Endodermal cell (in vitro differentiated cells): ENCODE measurements around the gene TCTN2. TPM values are rescaled to one million over a fixed set of nuclear protein-coding genes. Genes with fewer than 3 reads are reported as not detected.
A peak's percentile ranks its signal among the peaks of the same experiment; 100 is the strongest.

Experiments
- DNase-seq: peaks from one replicate; pipeline ENCODE4 v3.0.0-alpha.2; 2017
- H3K27ac ChIP-seq: 2 replicates; pipeline ENCODE4 v1.5.1; 2013; ENCODE audit warnings: mild to moderate bottlenecking, low read depth, low read length, moderate library complexity
- H3K27me3 ChIP-seq: 2 replicates; pipeline ENCODE4 v1.6.1; 2013; ENCODE audit warnings: mild to moderate bottlenecking, low read length, moderate library complexity; ENCODE audit not compliant: insufficient read depth, control insufficient read depth, poor library complexity, severe bottlenecking
- H3K36me3 ChIP-seq: 2 replicates; pipeline ENCODE4 v1.7.0; 2013; ENCODE audit warnings: mild to moderate bottlenecking, low read length, moderate library complexity; ENCODE audit not compliant: control insufficient read depth, insufficient read depth
- H3K4me1 ChIP-seq: one replicate; pipeline ENCODE4 v1.7.0; 2013; ENCODE audit warnings: low read length; ENCODE audit not compliant: control insufficient read depth, insufficient read depth
- H3K4me3 ChIP-seq: 2 replicates; pipeline ENCODE4 v1.5.1; 2013; ENCODE audit warnings: mild to moderate bottlenecking, low read length, moderate library complexity
- H3K9ac ChIP-seq: 2 replicates; pipeline ENCODE4 v1.6.1; 2013; ENCODE audit warnings: mild to moderate bottlenecking, low read length, moderate library complexity; ENCODE audit not compliant: poor library complexity, severe bottlenecking; ENCODE audit errors: extremely low read depth
- H3K9me3 ChIP-seq: 2 replicates; pipeline ENCODE4 v1.6.1; 2013; ENCODE audit warnings: mild to moderate bottlenecking, low read length, moderate library complexity; ENCODE audit not compliant: control insufficient read depth
- H3K27ac Mint-ChIP-seq: 2 replicates; pipeline ENCODE4 v1.8.0; 2020; ENCODE audit warnings: mixed read lengths
- H3K27me3 Mint-ChIP-seq: 2 replicates; pipeline ENCODE4 v1.8.0; 2021; ENCODE audit warnings: mild to moderate bottlenecking, mixed read lengths; ENCODE audit not compliant: insufficient read depth
- H3K36me3 Mint-ChIP-seq: 2 replicates; pipeline ENCODE4 v1.8.0; 2020; ENCODE audit warnings: low read depth, mixed read lengths
- H3K4me1 Mint-ChIP-seq: 2 replicates; pipeline ENCODE4 v1.8.0; 2020; ENCODE audit warnings: mixed read lengths
- H3K4me3 Mint-ChIP-seq: 2 replicates; pipeline ENCODE4 v1.8.0; 2020; ENCODE audit warnings: mild to moderate bottlenecking, moderate library complexity, mixed read lengths
- H3K9me3 Mint-ChIP-seq: 2 replicates; pipeline ENCODE4 v1.8.0; 2020; ENCODE audit warnings: mild to moderate bottlenecking, mixed read lengths
- WGBS, 2 experiments: methylation state at CpG; one replicate each; pipeline versions ENCODE4 v1.1.5 to v1.1.7; 2013; ENCODE audit warnings: missing lambda C conversion rate in 2 of 2, mixed read lengths in 1 of 2; ENCODE audit not compliant: insufficient coverage in 1 of 2, insufficient read length in 1 of 2; 5-methylcytosine and 5-hydroxymethylcytosine counted together
- total RNA-seq, 2 donors: library from RNA; stranded (reverse); fragmentation: NEBNext Ultra II Directional in 1 of 2; extraction: Animal tissue kit (Norgen Biotek cat#: 25700) in 1 of 2; gene quantifications; 2 replicates in 1 of 2; 3 replicates in 1 of 2; pipeline ENCODE4 v1.2.1, GENCODE V29; 2021
- TF ChIP-seq, protein P1 (sequence below): fragments of 200-600 bp; sonication (generic); conservative IDR thresholded peaks from 2 replicates; pipeline ENCODE4 v1.5.0; 2021; ENCODE audit warnings: antibody characterized with exemption, mild to moderate bottlenecking

TCTN2 gene
- total RNA-seq, 2 donors from 2014 or later, result 19.2 to 25.6 TPM

DNA sequence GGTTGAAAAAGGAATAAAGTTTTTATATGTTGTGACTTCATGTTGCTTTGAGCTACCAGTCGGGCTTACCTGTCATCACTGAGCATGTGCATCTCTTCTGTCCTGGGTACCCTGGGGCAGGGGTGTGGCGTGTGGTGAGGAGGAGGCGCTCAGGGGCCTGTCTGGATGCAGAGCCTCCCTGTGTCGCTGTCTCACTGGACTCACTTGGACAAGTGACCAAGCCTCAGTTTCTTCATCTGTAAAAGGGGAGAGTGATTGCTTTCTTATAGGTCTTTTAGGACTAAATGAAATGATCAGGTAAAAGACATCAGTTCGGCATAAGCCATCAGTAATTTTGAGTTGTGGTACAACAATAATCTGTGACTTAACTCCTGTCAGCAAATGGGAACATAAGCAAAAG is 63.4 kb downstream of the TCTN2 start:
- H3K36me3 Mint-ChIP-seq, result peaks cover 89% of the 10 kb centered on the region

DNA sequence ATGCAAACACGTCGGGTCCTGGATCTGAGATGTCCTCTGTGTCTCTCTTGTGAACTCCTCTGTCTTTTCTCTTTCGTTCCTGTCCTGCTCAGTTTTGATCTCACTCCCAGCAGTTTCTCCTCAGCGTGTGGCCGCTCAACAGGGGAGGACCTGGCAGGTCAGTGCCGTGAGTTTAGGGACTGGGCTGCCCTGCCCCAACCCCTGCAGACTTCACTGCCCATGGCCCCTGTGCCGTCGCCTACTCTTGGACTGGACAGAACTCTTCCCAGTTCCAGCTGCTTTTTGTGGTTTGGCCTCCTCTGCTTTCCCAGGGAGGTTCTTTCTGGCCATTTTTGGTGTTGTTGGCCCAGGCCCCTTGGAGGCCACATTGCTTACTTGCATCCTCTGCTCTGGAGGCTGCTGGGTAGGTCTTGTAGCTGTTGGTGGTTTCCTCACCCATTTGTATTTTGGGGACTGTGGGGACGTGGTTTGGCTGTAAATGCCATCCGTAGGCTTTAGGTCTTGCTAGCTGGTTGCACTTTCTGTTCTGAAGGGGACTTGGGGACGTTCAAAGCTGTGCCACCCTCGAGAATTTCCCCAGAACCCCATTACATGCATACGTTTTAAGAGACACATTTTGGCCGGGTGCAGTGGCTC is 71.1 kb downstream of the TCTN2 start:
- H3K27ac Mint-ChIP-seq, result peak overlapping the region; percentile 50
- TF ChIP-seq, protein P1, sequence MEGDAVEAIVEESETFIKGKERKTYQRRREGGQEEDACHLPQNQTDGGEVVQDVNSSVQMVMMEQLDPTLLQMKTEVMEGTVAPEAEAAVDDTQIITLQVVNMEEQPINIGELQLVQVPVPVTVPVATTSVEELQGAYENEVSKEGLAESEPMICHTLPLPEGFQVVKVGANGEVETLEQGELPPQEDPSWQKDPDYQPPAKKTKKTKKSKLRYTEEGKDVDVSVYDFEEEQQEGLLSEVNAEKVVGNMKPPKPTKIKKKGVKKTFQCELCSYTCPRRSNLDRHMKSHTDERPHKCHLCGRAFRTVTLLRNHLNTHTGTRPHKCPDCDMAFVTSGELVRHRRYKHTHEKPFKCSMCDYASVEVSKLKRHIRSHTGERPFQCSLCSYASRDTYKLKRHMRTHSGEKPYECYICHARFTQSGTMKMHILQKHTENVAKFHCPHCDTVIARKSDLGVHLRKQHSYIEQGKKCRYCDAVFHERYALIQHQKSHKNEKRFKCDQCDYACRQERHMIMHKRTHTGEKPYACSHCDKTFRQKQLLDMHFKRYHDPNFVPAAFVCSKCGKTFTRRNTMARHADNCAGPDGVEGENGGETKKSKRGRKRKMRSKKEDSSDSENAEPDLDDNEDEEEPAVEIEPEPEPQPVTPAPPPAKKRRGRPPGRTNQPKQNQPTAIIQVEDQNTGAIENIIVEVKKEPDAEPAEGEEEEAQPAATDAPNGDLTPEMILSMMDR, result no peak
- peaks cover 81% of the 10 kb centered on the region for H3K36me3 Mint-ChIP-seq
- Histone ChIP-seq H3K4me1 (no peaks in the 10 kb centered on the region), H3K9ac (no peak overlapping the region), H3K27ac (no peak overlapping the region), H3K4me3 (no peak overlapping the region), H3K9me3 (no peaks in the 10 kb centered on the region), H3K36me3 (peaks cover 81% of the 10 kb centered on the region), H3K27me3 (no peaks in the 10 kb centered on the region)
- H3K4me1 Mint-ChIP-seq, result no peaks in the 10 kb centered on the region
- DNase-seq, result no peak
- WGBS, 2 experiments, result 86 to 93% methylated on average over 12 to 14 of the region's 14 CpGs
- H3K4me3 Mint-ChIP-seq, result no peak overlapping the region
- H3K27me3 Mint-ChIP-seq, result no peaks in the 10 kb centered on the region
- no peaks in the 10 kb centered on the region for H3K9me3 Mint-ChIP-seq

More for the DNA sequence above, 63.4 kb downstream of the TCTN2 start:
- H3K4me3 Mint-ChIP-seq, result no peak overlapping the region
- Histone ChIP-seq H3K36me3 (peaks cover 84% of the 10 kb centered on the region), H3K4me3 (no peak overlapping the region), H3K9me3 (no peaks in the 10 kb centered on the region), H3K27me3 (no peaks in the 10 kb centered on the region), H3K27ac (no peak overlapping the region), H3K4me1 (no peaks in the 10 kb centered on the region), H3K9ac (no peak overlapping the region)
- no peaks in the 10 kb centered on the region for H3K4me1 Mint-ChIP-seq
- no peaks in the 10 kb centered on the region for H3K9me3 Mint-ChIP-seq
- H3K27me3 Mint-ChIP-seq, result no peaks in the 10 kb centered on the region
- TF ChIP-seq, protein P1, result no peak
- DNase-seq, result no peak
- H3K27ac Mint-ChIP-seq, result no peak overlapping the region
- 74 to 79% methylated on average over 5 of the region's 5 CpGs for WGBS, 2 experiments

DNA sequence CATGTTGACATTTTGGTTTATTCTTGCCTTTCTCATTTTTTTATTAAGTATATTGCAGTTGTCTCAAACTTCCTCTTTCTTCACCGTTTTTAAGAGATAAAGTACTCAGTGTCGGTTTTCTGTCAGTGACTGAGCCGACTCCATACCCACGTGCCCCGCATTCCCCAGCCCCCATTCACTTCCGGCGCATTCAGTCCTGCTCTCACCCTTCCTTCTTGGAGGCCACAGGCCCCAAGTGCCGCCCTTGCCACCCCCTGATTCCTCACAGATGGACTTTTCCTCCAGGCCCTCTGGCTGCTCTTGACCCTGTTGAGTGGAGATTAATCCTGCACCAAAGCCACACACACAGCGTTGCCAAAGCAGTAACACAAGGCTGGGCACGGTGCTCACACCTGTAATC is 72.1 kb downstream of the TCTN2 start:
- H3K4me3 Mint-ChIP-seq, result no peak overlapping the region
- DNase-seq, result no peak
- no peaks in the 10 kb centered on the region for H3K4me1 ChIP-seq
- TF ChIP-seq, protein P1, result no peak
- H3K36me3 ChIP-seq, result peaks cover 81% of the 10 kb centered on the region
- H3K9me3 ChIP-seq, result no peaks in the 10 kb centered on the region
- no peaks in the 10 kb centered on the region for H3K4me1 Mint-ChIP-seq
- no peaks in the 10 kb centered on the region for H3K9me3 Mint-ChIP-seq
- H3K36me3 Mint-ChIP-seq, result peaks cover 81% of the 10 kb centered on the region
- no peak overlapping the region for H3K27ac Mint-ChIP-seq
- 93 to 94% methylated on average over 6 to 10 of the region's 10 CpGs for WGBS, 2 experiments
- no peaks in the 10 kb centered on the region for H3K27me3 Mint-ChIP-seq
- no peak overlapping the region for H3K27ac ChIP-seq
- no peak overlapping the region for H3K9ac ChIP-seq
- no peaks in the 10 kb centered on the region for H3K27me3 ChIP-seq
- H3K4me3 ChIP-seq, result no peak overlapping the region
